GM23338 (cell line): ENCODE measurements around the gene TNFRSF12A. TPM values are rescaled to one million over a fixed set of nuclear protein-coding genes. Genes with fewer than 3 reads are reported as not detected.

Experiments
- ATAC-seq: fragments of 200-7000 bp; cut with Tn5 transposase; 3 replicates; pipeline ENCODE4 v1.9.1; 2020
- DNase-seq: peaks from one replicate; pipeline ENCODE4 v3.0.0-alpha.2; 2015; ENCODE audit warnings: low spot score
- H2AFZ ChIP-seq: fragments of 200-600 bp; sonication (generic); 2 replicates; pipeline ENCODE4 v1.8.0; 2016; ENCODE audit warnings: antibody characterized with exemption, mild to moderate bottlenecking, moderate library complexity
- H3F3A ChIP-seq: fragments of 200-600 bp; sonication (generic); replicated peaks from 2 replicates; pipeline ENCODE4 v1.8.0; 2017; ENCODE audit warnings: antibody characterized with exemption, mixed run types, low read depth
- H3K27ac ChIP-seq: fragments of 200-600 bp; sonication (generic); 2 replicates; pipeline ENCODE4 v1.6.1; 2016; ENCODE audit warnings: low read depth
- H3K27me3 ChIP-seq: fragments of 200-600 bp; sonication (generic); 2 replicates; pipeline ENCODE4 v1.8.0; 2016; ENCODE audit warnings: mild to moderate bottlenecking, mixed run types, moderate library complexity; ENCODE audit not compliant: insufficient read depth
- H3K36me3 ChIP-seq: fragments of 200-600 bp; sonication (generic); 2 replicates; pipeline ENCODE4 v1.8.0; 2016; ENCODE audit warnings: mild to moderate bottlenecking; ENCODE audit not compliant: insufficient read depth
- H3K4me1 ChIP-seq: fragments of 200-600 bp; sonication (generic); 2 replicates; pipeline ENCODE4 v1.8.0; 2016; ENCODE audit warnings: mild to moderate bottlenecking, moderate library complexity; ENCODE audit not compliant: insufficient read depth
- H3K4me2 ChIP-seq: fragments of 200-600 bp; sonication (generic); 2 replicates; pipeline ENCODE4 v1.7.1; 2017; ENCODE audit warnings: mixed run types
- H3K4me3 ChIP-seq: fragments of 200-600 bp; sonication (generic); 2 replicates; pipeline ENCODE4 v1.6.1; 2016; ENCODE audit warnings: mixed run types
- H3K79me2 ChIP-seq: fragments of 200-600 bp; sonication (generic); replicated peaks from 2 replicates; pipeline ENCODE4 v1.8.0; 2017; ENCODE audit warnings: mild to moderate bottlenecking; ENCODE audit not compliant: insufficient read depth
- H3K9me2 ChIP-seq: fragments of 200-600 bp; sonication (generic); 2 replicates; pipeline ENCODE4 v1.8.0; 2017; ENCODE audit not compliant: insufficient read depth
- H4K20me1 ChIP-seq: fragments of 200-600 bp; sonication (generic); replicated peaks from 2 replicates; pipeline ENCODE4 v1.8.0; 2017; ENCODE audit warnings: mild to moderate bottlenecking; ENCODE audit not compliant: insufficient read depth
- H3K27ac Mint-ChIP-seq: 2 replicates; pipeline ENCODE4 v1.8.0; 2020; ENCODE audit warnings: inconsistent platforms, mild to moderate bottlenecking, moderate library complexity, mixed read lengths
- H3K27me3 Mint-ChIP-seq: 3 replicates; pipeline ENCODE4 v1.8.0; 2022; ENCODE audit warnings: low read depth, mild to moderate bottlenecking, moderate library complexity, mixed read lengths, inconsistent platforms; ENCODE audit not compliant: insufficient read depth, poor library complexity
- H3K36me3 Mint-ChIP-seq: 3 replicates; pipeline ENCODE4 v1.8.0; 2021; ENCODE audit warnings: low read depth, mild to moderate bottlenecking, inconsistent platforms, moderate library complexity, mixed read lengths
- H3K4me1 Mint-ChIP-seq: 3 replicates; pipeline ENCODE4 v1.8.0; 2020; ENCODE audit warnings: mild to moderate bottlenecking, inconsistent platforms, mixed read lengths
- H3K4me3 Mint-ChIP-seq: 3 replicates; pipeline ENCODE4 v1.8.0; 2021; ENCODE audit warnings: moderate library complexity, mild to moderate bottlenecking, inconsistent platforms, mixed read lengths
- H3K9me3 Mint-ChIP-seq: 3 replicates; pipeline ENCODE4 v1.8.0; 2020; ENCODE audit warnings: moderate library complexity, mild to moderate bottlenecking, inconsistent platforms, mixed read lengths
- CTCF ChIP-seq, 2 experiments: fragments of 200-600 bp in 1 of 2; sonication (generic) in 1 of 2; conservative IDR thresholded peaks; 2 replicates each; pipeline versions ENCODE4 v1.5.1 to v1.6.1; 2016 to 2017; ENCODE audit warnings: antibody characterized with exemption in 2 of 2, low read depth in 2 of 2, mild to moderate bottlenecking in 2 of 2, moderate library complexity in 1 of 2
- EZH2 ChIP-seq: fragments of 200-600 bp; sonication (generic); IDR thresholded peaks from one replicate; pipeline ENCODE4 v1.8.0; 2017; ENCODE audit warnings: antibody characterized with exemption, mild to moderate bottlenecking, low read depth; ENCODE audit not compliant: unreplicated experiment
- EZH2phosphoT487 ChIP-seq: fragments of 200-600 bp; sonication (generic); IDR thresholded peaks from one replicate; pipeline ENCODE4 v1.8.1; 2018; ENCODE audit warnings: antibody characterized with exemption; ENCODE audit not compliant: unreplicated experiment
- JUNB ChIP-seq: IDR thresholded peaks from one replicate; pipeline ENCODE4 v1.6.1; 2016; ENCODE audit warnings: antibody characterized with exemption; ENCODE audit not compliant: unreplicated experiment
- POLR2AphosphoS5 ChIP-seq: IDR thresholded peaks from 2 replicates; pipeline ENCODE4 v1.6.1; 2016; ENCODE audit warnings: antibody characterized with exemption, low read depth
- STAT1 ChIP-seq: IDR thresholded peaks from one replicate; pipeline ENCODE4 v1.6.1; 2016; ENCODE audit warnings: antibody characterized with exemption; ENCODE audit not compliant: unreplicated experiment
- ZNF331 ChIP-seq: fragments of 250-450 bp; sonication (Bioruptor Pico); IDR thresholded peaks from 2 replicates; pipeline ENCODE4 v1.5.0; 2020; ENCODE audit warnings: low read depth, mild to moderate bottlenecking, moderate library complexity
- polyA plus RNA-seq: library from polyadenylated mRNA; unstranded; fragments of >200 nt; fragmentation: Nextera tagmentation; extraction: Ambion mirVana; gene quantifications from 2 replicates; pipeline ENCODE4 v1.2.1, GENCODE V29; 2016
- total RNA-seq: library from RNA; depleted of rRNA; stranded (reverse); fragments of >200 nt; shearing (Covaris generic); gene quantifications from 2 replicates; pipeline ENCODE4 v1.2.3, GENCODE V29; 2014
- TF ChIP-seq, protein P1 (sequence below): IDR thresholded peaks from one replicate; pipeline ENCODE4 v1.6.1; 2018; ENCODE audit warnings: antibody characterized with exemption; ENCODE audit not compliant: unreplicated experiment

The TNFRSF12A gene
- total and polyA plus RNA-seq, 2 experiments from 2014 or later = 78.0 to 152 TPM

GRCh38 chr16:3047387-3047720 lies 27.2 kb downstream of the TNFRSF12A start:
- ATAC-seq = peak; percentile 19
- peaks cover 17% of the 10 kb centered on the region for H3F3A ChIP-seq
- DNase-seq = peak; percentile 54
- Mint-ChIP-seq H3K36me3 (peaks cover 42% of the 10 kb centered on the region), H3K27me3 (peaks cover 29% of the 10 kb centered on the region), H3K4me1 (peaks cover 23% of the 10 kb centered on the region), H3K4me3 (peak overlapping the region; percentile 82), H3K9me3 (peaks cover 11% of the 10 kb centered on the region), H3K27ac (no peak overlapping the region)
- H3K4me3 ChIP-seq = peak overlapping the region; percentile 94
- H3K36me3 ChIP-seq = no peaks in the 10 kb centered on the region
- H3K27ac ChIP-seq = no peak overlapping the region
- H3K79me2 ChIP-seq = peaks cover 5% of the 10 kb centered on the region
- no peaks in the 10 kb centered on the region for H3K9me2 ChIP-seq
- H3K27me3 ChIP-seq = peaks cover 39% of the 10 kb centered on the region
- H3K4me1 ChIP-seq = peaks cover 17% of the 10 kb centered on the region; the same call in 1 of the 2 replicates
- H2AFZ ChIP-seq = no peak overlapping the region; the same call in 1 of the 2 replicates
- TF ChIP-seq CTCF (conservative IDR thresholded peaks at IDR 0.05; ENCODE audit: low read depth in 2 of 2) (no peak), STAT1 (no peak), POLR2AphosphoS5 (no peak), EZH2 (no peak), EZH2phosphoT487 (no peak), JUNB (no peak)
- TF ChIP-seq, protein P1, sequence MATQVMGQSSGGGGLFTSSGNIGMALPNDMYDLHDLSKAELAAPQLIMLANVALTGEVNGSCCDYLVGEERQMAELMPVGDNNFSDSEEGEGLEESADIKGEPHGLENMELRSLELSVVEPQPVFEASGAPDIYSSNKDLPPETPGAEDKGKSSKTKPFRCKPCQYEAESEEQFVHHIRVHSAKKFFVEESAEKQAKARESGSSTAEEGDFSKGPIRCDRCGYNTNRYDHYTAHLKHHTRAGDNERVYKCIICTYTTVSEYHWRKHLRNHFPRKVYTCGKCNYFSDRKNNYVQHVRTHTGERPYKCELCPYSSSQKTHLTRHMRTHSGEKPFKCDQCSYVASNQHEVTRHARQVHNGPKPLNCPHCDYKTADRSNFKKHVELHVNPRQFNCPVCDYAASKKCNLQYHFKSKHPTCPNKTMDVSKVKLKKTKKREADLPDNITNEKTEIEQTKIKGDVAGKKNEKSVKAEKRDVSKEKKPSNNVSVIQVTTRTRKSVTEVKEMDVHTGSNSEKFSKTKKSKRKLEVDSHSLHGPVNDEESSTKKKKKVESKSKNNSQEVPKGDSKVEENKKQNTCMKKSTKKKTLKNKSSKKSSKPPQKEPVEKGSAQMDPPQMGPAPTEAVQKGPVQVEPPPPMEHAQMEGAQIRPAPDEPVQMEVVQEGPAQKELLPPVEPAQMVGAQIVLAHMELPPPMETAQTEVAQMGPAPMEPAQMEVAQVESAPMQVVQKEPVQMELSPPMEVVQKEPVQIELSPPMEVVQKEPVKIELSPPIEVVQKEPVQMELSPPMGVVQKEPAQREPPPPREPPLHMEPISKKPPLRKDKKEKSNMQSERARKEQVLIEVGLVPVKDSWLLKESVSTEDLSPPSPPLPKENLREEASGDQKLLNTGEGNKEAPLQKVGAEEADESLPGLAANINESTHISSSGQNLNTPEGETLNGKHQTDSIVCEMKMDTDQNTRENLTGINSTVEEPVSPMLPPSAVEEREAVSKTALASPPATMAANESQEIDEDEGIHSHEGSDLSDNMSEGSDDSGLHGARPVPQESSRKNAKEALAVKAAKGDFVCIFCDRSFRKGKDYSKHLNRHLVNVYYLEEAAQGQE = no peak
- H3K4me2 ChIP-seq = peak overlapping the region; percentile 96
- H4K20me1 ChIP-seq = peaks cover 10% of the 10 kb centered on the region

GRCh38 chr16:3049921-3050481 lies 29.8 kb downstream of the TNFRSF12A start:
- Histone ChIP-seq H3K27me3 (peaks cover 27% of the 10 kb centered on the region), H3K9me2 (no peaks in the 10 kb centered on the region), H3K4me3 (no peak overlapping the region), H4K20me1 (peaks cover 7% of the 10 kb centered on the region), H3F3A (peaks cover 14% of the 10 kb centered on the region), H2AFZ (no peak overlapping the region), H3K4me2 (no peak overlapping the region), H3K27ac (no peak overlapping the region), H3K79me2 (no peaks in the 10 kb centered on the region; the same call in 1 of the 2 replicates), H3K4me1 (peaks cover 9% of the 10 kb centered on the region; the same call in 1 of the 2 replicates), H3K36me3 (no peaks in the 10 kb centered on the region)
- Mint-ChIP-seq H3K4me3 (no peak overlapping the region), H3K4me1 (peaks cover 12% of the 10 kb centered on the region), H3K9me3 (peaks cover 8% of the 10 kb centered on the region), H3K27ac (no peak overlapping the region), H3K27me3 (peaks cover 28% of the 10 kb centered on the region), H3K36me3 (peaks cover 43% of the 10 kb centered on the region)
- DNase-seq = no peak
- peak; percentile 11; the same call in 1 of the 2 replicates for TF ChIP-seq POLR2AphosphoS5
- TF ChIP-seq ZNF331 (CRISPR knock-in tag) = no peak
- TF ChIP-seq JUNB = no peak
- TF ChIP-seq EZH2 = no peak
- ATAC-seq = no peak
